ENCODE measurements around the gene SPAG17. TPM values are rescaled to one million over a fixed set of nuclear protein-coding genes. Genes with fewer than 3 reads are reported as not detected.

Gene SPAG17
- total RNA-seq, 4 donors from 2014 or later: not detected

DNA sequence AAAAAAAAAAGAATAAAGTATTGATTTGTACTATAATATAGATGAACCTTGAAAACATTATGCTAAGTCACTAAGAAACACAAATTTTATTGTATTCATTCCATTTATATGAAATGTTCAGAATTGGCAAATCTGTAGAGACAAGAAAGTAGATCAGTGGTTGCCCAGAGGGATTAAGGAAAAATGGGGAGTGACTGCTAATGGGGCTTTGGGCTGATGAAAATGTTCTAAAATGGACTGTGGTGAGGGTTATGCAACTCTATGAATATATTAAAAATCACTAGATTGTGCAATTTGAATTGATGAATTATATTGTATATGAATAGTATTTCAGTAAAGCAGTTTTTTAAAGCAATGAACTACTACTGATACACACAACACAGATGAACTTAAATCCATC lies 265.7 kb downstream of the SPAG17 start:
- Histone ChIP-seq H3K27ac (no peak overlapping the region), H3K9me3 (no peaks in the 10 kb centered on the region), H3K4me3 (no peak overlapping the region), H3K36me3 (peaks cover 0 to 51% (median 2%) of the 10 kb centered on the region in 3 donors), H3K4me1 (no peaks in the 10 kb centered on the region), H3K27me3 (no peaks in the 10 kb centered on the region)
- DNase-seq: no peak
- no peak for TF ChIP-seq POLR2A (IDR thresholded peaks at IDR 0.05)

DNA sequence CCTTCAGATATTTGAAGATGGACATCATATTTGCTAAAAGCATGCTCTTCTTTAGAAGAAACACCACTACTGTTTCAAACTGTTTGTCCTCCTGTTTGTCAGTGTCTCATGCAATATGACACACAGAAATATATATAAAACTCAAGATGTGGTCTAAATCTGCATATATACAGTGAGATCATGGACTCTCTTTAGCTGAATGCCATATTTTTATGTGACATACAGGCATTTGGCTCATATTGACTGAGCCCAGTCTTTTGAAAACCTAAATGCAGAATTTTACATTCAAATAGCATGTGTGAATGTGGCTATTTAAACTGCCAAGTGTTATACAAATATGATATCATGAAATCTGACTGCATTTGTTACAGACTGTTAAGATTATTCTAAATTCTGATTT lies 274.0 kb downstream of the SPAG17 start:
- Histone ChIP-seq H3K36me3 (peaks cover 0 to 87% (median 5%) of the 10 kb centered on the region in 3 donors), H3K27me3 (no peaks in the 10 kb centered on the region)

DNA sequence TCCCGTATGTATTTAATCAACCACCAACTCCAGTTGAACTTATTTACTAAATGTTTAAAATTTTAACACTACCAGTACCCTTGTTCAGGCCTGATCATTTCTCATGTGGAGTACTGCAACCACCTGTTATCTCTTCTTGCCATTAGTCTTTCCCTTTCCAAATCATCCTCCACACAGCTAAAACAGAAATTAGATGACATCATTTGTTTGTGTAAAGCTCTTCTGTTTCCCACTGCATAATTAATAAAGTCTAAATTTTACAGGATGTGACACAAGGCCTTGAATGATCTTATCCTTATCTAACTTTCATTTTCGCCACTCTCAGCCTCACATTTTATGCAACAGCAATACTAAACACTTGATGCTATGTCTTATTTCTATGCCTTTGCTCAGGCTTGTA lies 280.0 kb downstream of the SPAG17 start:
- Histone ChIP-seq H3K4me1 (no peaks in the 10 kb centered on the region), H3K36me3 (peaks cover 0 to 82% (median 0%) of the 10 kb centered on the region in 3 donors), H3K9me3 (no peaks in the 10 kb centered on the region), H3K4me3 (no peak overlapping the region), H3K27me3 (no peaks in the 10 kb centered on the region), H3K27ac (no peak overlapping the region)
- no peak for TF ChIP-seq POLR2A (IDR thresholded peaks at IDR 0.05)
- TF ChIP-seq, protein P1, sequence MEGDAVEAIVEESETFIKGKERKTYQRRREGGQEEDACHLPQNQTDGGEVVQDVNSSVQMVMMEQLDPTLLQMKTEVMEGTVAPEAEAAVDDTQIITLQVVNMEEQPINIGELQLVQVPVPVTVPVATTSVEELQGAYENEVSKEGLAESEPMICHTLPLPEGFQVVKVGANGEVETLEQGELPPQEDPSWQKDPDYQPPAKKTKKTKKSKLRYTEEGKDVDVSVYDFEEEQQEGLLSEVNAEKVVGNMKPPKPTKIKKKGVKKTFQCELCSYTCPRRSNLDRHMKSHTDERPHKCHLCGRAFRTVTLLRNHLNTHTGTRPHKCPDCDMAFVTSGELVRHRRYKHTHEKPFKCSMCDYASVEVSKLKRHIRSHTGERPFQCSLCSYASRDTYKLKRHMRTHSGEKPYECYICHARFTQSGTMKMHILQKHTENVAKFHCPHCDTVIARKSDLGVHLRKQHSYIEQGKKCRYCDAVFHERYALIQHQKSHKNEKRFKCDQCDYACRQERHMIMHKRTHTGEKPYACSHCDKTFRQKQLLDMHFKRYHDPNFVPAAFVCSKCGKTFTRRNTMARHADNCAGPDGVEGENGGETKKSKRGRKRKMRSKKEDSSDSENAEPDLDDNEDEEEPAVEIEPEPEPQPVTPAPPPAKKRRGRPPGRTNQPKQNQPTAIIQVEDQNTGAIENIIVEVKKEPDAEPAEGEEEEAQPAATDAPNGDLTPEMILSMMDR (IDR thresholded peaks at IDR 0.05): no peak
- no peak for DNase-seq

More for the DNA sequence above, 274.0 kb downstream of the SPAG17 start:
- DNase-seq: no peak
- TF ChIP-seq POLR2A (IDR thresholded peaks at IDR 0.05): no peak
- TF ChIP-seq, protein P1 (IDR thresholded peaks at IDR 0.05): no peak
- H3K9me3 ChIP-seq: no peaks in the 10 kb centered on the region
- H3K4me1 ChIP-seq: no peaks in the 10 kb centered on the region
- no peak overlapping the region for H3K27ac ChIP-seq
- no peak overlapping the region for H3K4me3 ChIP-seq

DNA sequence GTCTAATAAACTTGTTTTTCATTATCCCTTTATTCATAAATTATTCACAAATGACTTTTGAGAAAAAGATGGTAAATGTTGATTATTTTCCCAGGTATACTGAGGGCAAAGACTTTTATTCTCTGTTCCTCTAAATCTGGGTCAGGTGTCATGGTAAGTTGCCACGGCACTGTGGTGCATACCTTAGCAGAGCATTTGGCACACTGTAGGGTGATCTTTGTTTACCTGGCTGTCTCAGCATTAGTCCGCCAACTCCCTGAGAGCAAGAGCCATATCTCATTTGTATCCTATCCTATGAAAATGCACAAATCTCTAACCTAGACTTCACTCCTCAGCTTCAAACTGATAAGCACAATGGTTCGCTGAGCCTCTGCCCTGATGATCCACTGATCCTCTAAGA lies 280.5 kb downstream of the SPAG17 start:
- Histone ChIP-seq H3K36me3 (peaks cover 0 to 80% (median 0%) of the 10 kb centered on the region in 3 donors), H3K4me3 (no peak overlapping the region), H3K27me3 (no peaks in the 10 kb centered on the region), H3K4me1 (no peaks in the 10 kb centered on the region), H3K27ac (no peak overlapping the region), H3K9me3 (no peaks in the 10 kb centered on the region)
- no peak for DNase-seq
- TF ChIP-seq POLR2A (IDR thresholded peaks at IDR 0.05): no peak
- TF ChIP-seq, protein P1 (IDR thresholded peaks at IDR 0.05): no peak

All from Peyer's patch (tissue), 4 donors.